OCI-M1 (cell line): ENCODE results near the gene RUFY1.
"Not testable (repeated sequence)": the region's sequence is repeated elsewhere in the genome, so short reads cannot be mapped to it uniquely, and the experiment has no call there.

Experiments
- DNase-seq: peaks from one replicate; lab custom pipeline; 2025; lab: John Stamatoyannopoulos, UW

RUFY1 gene

GRCh38 chr5:179550511-179551342 lies at the start of gene RUFY1:
TSS of gene RUFY1 (plus strand) at chr5:179550554. CDS start at chr5:179550570, 16 bp downstream.
- DNase-seq: peak; percentile 88

- DNase-seq: not testable (repeated sequence)
Measured at GRCh38 chr5:179501997-179502396, 48.4 kb upstream of the RUFY1 start.

GRCh38 chr5:179502420-179502819 lies 47.9 kb upstream of the RUFY1 start:
- not testable (repeated sequence) for DNase-seq

- no peak for DNase-seq
Measured at GRCh38 chr5:179504191-179504590, 46.2 kb upstream of the RUFY1 start.

GRCh38 chr5:179504600-179505396 lies 45.6 kb upstream of the RUFY1 start:
- no peak for DNase-seq

- no peak for DNase-seq
Measured at GRCh38 chr5:179505636-179506261, 44.6 kb upstream of the RUFY1 start.

GRCh38 chr5:179509239-179509638 lies 41.1 kb upstream of the RUFY1 start:
- peak; percentile 49 for DNase-seq

- DNase-seq: no peak
Measured at GRCh38 chr5:179509845-179510244, 40.5 kb upstream of the RUFY1 start.

GRCh38 chr5:179512452-179513000 lies 37.8 kb upstream of the RUFY1 start:
- DNase-seq: no peak

GRCh38 chr5:179515501-179515900 lies 34.9 kb upstream of the RUFY1 start:
- not testable (repeated sequence) for DNase-seq

- DNase-seq: no peak
Measured at GRCh38 chr5:179516221-179516620, 34.1 kb upstream of the RUFY1 start.

GRCh38 chr5:179517746-179518145 lies 32.6 kb upstream of the RUFY1 start:
- not testable (repeated sequence) for DNase-seq

GRCh38 chr5:179518369-179518768 lies 32.0 kb upstream of the RUFY1 start:
- not testable (repeated sequence) for DNase-seq

- DNase-seq: peak; percentile 26
Measured at GRCh38 chr5:179519416-179520070, 30.8 kb upstream of the RUFY1 start.

GRCh38 chr5:179522107-179522506 lies 28.2 kb upstream of the RUFY1 start:
- DNase-seq: not testable (repeated sequence)

GRCh38 chr5:179526978-179527377 lies 23.4 kb upstream of the RUFY1 start:
- DNase-seq: no peak

- peak; percentile 79 for DNase-seq
Measured at GRCh38 chr5:179530069-179530998, 20.0 kb upstream of the RUFY1 start.

GRCh38 chr5:179533024-179533423 lies 17.3 kb upstream of the RUFY1 start:
- DNase-seq: no peak

- no peak for DNase-seq
Measured at GRCh38 chr5:179533907-179534306, 16.4 kb upstream of the RUFY1 start.

GRCh38 chr5:179534431-179534830 lies 15.9 kb upstream of the RUFY1 start:
- peak; percentile 57 for DNase-seq

- no peak for DNase-seq
Measured at GRCh38 chr5:179536676-179537075, 13.7 kb upstream of the RUFY1 start.
